HG03571 (cell line): ENCODE data around the gene CDK12.

Experiments
- ATAC-seq: cut with Tn5 transposase; IDR thresholded peaks from one replicate; pipeline ENCODE4 v1.9.1; 2021; ENCODE audit not compliant: unreplicated experiment

The CDK12 gene

DNA sequence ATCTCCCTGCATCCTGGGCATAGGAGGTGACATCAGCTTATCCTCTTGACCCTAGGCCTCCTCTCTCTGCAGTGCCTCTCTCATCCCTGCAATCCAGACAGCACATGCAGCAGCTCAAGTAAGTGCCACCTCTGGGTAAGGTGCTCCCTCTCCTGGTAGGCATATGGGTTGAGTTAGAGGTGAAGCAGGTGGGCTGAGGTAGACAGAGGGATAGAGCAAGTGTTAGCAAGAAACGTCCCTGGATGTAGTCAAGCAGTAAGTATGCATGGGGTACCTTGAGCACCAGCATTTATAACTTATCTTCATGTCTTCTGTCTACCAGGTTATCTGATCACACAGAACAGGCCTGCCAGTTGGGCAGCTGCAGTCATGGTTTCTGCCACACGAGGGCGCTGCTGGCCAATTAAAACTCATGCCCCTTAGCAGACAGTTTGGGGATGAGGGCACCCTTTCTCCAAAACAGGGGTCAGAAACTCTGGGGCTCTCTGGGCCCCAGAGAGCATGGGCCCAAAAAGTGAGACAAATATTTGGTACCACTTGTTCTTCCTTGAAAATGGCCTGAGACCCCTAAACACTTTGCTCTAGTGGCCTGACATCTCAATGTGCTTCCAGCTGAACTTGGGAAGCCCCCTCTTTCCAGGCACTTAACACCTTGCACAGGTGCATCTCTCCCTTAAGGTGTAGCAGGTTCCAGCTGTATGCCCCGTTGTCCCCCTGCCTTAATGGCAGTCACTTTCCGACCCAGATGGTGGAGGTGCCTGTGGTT is 86.6 kb downstream of the CDK12 start:
- ATAC-seq = no peak

DNA sequence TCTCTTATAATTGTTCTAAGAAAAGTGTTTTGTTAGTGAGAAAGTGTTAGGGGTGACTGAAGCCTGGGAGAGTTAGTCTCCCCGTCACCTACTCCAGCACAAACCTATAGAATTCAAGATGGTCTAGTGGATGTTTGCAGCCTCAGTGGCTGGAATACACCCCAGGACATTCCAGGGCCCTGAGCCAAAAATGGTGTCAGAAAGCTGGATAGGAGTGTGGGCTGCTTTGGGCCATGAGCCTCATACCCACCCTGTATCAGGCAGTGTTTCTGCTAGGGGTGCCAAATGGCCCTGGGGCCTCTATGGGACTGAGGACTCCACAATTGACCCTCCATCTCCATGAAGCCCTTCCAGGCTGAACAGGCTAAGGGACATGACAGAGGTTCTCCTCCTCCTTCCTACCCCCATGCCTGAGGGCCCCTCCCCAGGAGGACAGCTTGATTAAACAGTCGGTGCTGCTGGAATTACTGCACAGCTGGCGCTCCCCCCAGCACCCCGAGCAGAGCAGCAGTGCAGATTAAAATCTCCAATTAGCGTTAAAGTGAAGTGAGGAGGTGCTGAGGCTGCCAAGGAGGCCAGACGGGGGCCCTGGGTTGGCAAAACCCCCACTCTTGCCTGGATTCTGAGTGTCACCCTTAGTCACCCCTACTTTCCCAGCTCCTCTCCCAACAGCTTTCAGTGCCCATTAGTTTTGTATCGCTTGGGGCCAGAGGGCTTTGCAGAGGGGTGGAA is 87.4 kb downstream of the CDK12 start:
- no peak for ATAC-seq

DNA sequence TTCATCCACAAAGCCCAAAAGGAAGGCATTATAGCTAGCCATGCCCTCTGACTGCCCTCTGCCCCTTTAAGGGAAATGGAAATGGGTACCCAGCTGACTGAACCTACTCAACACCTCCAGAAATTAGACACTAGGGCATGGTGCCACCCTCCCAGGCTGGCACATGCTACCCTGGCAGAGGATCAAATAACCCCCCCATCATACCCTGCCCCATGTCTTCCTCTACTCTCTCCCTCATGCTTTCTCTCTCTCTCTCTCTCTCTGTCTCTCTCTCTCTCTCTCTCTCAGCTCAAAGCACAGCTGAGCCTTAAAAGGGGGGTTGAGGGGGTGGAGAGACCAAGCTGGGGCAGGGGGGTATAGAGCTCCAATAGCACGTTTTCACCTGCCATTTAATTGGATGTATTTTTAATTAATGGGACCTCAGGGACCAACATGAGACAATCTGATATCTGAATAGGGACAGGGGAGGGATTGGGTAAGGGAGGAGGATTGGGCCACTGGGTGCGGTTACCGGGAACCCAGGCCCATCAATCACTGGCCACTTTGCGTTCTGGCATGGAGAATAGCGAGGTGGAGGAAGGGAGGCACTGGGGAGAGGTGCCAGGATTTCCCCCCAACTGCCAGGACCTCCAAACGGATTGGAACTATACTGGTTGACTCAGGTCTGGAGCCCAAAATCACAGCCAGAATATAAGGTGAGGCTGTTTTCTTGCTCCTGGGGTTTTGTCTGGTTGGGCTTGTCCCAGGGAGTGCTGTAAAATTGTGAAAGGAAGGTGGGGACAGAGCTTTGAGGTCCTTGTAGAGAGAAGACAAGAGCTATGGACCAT is 88.7 kb downstream of the CDK12 start:
- no peak for ATAC-seq

DNA sequence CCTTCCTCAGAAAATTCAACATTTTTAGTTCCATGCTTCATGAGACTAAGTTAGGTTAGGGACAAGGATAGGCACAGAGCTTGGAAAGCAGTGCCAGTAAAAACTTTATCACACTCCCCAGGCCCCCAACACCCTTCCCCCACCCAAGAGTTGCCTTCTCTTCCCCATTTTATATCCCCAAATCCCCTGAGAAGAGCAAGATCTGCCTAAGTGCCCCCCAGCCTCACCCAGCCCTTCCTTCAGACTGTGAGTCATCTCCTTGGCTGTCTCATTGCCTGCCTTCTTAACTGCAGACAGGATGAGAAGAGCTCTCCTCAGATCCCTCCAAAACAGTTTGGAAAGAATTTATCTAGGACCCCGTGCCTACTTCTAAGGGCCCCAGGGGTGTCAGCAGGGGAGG is 90.6 kb downstream of the CDK12 start:
- no peak for ATAC-seq

DNA sequence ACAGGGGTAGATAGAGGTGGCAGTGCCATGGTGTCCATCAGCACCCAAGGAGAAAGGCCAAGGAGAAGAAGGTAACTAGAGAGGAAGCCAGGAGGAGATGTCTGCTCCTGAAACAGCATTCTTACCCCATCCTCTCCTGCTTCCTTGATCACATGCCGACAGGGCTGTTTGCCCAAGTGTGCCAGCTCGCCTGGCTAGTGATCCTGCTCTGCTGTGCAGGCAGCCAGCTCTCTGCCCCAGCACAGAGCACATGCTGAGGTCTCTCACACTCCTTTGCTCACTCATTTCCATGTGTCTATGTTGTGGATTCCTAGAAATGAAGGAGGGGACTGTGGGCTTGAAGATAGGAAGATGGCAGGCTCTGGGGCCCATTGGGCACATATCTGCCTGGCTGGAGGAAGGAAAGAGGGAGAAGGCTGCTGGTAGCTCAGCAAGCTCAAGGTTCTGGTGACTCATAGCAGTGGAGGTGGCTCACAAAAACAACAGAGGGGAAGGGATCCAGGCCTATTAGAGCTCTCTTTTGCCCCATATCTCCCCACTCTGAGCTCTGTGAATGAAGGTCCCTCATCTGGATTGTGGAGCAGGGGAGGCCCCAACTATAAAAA is 92.2 kb downstream of the CDK12 start:
- no peak for ATAC-seq

DNA sequence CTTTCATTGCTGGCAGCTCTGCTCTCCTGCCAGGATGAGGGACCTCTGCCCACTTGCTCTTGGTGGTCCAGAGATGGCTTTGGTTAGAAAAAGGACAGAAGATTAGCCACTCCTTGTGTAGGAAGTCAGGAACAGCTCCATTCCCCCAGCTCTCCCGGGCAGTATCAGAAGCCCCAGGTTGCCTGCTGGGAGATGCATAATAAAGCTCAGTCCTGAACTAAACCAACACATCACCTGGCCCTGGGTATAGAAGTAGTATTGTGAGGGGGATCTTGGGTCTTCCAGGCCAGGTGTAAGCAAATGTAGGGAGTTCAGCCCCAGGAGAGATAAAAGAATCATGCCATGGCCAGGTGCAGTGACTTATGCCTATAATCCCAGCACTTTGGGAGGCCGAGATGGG is 94.1 kb downstream of the CDK12 start:
- no peak for ATAC-seq

DNA sequence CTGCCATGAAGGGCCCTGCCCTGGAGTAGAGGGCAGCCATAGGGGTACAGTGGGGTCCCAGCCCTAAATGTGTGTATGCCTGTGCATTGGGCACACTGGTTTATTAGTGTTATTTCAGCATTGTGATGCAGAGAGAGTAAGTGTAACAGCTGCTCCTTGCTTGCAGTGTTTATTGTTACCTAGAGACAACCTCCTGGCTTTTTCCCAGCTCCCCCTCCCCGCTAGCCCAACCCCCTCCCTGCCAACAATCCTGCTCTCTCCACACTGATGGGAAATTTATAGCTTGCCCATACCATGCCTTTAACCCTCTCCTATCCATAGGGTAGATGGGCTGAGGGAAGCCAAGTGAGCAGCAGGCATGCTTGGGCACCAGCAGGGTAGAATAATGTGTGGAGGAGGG is 95.1 kb downstream of the CDK12 start:
- no peak for ATAC-seq

DNA sequence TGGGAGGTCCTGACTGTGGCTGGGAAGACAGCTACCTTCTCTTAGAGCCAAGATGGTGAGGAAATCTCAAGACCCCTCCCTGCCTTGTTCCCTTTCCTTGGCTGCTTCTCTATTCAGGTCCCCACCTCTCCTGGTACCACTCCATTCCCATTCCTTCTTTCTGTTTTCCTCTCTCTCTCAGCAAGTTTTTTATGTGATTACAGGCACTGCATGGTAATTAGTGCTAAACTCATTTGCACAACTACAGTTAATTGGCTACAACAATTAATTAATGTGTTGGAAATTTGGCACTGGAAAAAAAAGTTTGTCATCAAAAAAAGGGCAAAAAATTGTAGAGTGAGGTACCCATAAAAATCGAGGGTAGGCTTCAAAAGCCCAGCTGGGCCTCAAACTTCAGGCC is 101.1 kb downstream of the CDK12 start:
- ATAC-seq = no peak

DNA sequence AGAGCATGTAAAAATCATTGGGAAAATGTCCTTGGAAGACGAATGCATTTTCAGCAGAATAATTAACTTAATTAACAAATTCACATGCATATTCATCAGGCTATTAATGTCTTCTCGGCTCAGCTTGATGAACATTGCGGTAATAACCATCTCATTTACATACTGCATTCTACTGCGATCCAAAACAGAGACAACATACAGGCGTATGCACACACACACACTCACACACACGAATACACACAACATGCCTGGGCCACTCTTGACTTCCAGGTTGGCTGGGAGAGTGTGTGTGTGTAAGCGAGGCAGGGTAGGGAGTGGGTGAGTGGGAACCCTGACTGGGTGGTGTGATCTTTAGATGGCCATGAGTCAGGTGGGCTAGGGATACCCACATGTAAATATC is 101.7 kb downstream of the CDK12 start:
- no peak for ATAC-seq

DNA sequence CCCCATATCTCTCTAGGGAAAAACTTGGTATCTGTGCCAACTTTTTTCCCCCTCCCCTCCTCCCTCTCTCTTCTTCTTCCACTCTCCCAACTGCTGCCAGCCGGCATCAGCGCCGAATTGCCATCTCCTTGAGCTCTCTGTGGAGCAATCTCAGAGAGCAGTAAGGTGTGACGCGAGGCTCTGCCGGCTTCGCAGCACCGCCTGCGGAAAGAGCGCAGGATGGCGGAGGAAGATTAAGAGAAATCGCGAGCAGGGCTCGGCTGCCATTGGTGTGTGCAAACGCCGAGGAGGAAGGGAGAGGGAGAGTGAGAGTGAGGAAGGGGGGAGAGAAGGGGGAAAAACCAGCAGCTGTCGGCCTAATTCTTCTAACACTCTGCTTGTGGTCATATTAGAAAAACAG is 102.2 kb downstream of the CDK12 start:
- ATAC-seq = no peak

DNA sequence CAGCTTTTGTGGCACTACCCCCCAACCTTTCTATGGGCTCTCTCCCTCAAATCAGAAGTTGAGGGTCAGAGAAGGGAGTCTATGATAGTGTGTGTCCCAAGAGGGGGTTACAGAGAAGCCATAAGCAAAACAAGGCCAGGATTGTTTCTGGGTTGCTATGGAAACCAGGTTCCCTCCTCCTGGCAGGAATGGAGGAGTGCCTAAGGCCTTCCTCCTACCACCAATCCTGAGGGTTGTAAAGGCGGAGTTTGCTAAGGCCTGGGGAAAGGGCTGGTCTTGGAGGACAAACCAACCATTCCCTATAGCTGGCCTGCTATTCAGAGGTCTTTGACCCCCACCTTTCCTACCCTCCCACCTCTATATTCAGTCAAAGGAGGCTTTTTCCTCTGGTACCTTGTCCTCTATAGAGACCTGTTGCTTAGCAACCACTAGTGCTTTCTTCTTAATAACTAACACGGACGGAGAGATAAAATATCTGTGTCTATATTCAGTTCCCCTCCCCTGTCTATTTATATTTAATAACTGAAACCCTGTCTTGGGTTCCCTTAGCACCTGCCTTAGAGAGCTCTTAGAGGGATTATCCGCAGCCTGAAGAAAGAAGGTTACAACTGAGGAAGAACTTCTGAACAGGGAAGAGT is 103.0 kb downstream of the CDK12 start:
- ATAC-seq = no peak

DNA sequence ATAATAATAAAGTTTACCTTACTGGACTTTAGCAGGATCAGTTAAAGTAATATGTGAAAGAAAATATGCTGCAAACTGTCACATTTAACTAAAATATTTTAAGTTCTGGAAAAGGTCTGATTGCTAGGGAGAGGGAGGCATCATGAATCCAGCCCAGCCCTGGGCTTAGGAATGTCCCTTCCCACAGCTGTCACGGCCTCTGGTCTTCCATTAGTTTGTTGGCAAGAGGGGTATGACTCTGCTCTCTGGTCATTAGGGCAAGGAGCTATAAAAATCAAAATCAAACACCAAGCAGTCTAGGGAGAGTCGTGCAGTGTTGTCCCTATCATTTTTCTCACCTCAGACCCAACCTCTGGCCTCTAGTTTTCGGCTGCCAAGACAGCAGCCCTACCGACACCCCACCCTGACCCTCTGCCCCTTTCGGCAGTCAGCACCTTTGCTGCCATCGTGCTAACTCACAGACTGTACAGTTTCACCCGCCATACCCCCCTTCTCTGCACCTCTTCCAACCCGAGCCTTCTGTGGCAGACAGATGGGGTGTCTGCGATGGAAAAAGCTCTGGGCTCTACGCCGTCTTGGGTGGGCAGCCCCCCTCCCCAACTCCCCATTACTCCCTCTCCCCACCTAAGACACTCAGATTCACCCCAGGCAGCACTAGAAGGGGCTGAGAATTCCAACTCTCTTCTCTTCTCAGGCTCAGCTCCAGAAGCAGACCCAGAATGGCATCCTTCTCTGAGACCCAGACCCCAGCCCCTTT is 105.0 kb downstream of the CDK12 start:
- ATAC-seq = no peak

DNA sequence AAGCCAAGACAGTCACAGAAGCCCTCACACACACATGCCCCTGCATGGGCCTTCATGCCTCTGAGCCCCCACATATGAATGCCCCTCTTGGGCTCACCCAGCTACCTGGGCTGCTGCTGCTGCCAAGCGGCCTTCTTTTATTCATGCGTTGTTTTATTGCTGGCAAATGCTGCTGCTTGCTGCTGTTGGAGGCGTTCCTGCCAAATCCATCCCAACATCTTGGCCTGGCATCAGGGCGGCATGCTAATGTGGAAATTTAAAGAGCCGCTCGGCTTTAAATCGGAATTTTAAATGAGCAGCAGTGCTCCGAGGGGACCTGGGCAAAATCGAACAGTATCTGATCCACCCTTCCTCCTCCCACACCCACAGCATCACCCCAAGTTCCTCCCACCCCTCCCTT is 107.4 kb downstream of the CDK12 start:
- ATAC-seq = no peak

DNA sequence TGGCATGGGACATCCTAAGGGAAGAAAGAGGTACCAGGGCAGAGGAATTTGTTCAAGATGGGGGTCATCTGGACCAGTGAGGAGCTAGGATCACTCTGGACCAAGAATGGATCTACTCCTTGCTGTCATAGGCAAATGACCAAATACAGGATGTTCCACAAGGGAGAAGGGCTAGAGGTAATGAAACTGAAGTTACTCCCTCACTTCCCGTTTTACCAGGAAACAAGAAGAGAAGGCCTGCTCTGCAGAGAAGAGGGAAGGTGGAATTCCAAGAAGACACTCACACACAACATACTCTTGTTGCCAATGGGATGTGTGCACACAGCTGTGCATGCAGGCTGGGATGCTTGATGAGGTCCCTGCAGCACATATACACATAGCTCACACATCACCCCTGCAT is 107.8 kb downstream of the CDK12 start:
- no peak for ATAC-seq

DNA sequence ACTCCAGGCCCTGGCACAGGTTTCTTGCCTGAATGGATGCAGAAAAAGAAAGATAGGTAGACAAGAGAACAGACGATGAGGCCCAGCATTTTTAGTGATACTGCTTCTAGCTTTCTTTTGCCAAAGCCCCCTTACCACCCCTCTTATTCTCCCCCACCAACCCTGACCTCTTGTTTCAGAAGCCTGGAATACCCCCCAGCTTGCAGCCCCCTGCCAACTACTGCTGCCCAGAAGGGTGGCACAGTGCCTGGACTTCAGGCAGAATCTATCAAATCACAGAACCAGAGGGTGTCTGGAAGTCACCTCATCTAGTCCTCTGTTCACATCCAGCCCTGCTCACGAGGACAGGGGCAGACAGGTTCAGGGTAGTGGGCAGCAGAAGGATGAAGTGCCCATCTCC is 110.8 kb downstream of the CDK12 start:
- no peak for ATAC-seq

DNA sequence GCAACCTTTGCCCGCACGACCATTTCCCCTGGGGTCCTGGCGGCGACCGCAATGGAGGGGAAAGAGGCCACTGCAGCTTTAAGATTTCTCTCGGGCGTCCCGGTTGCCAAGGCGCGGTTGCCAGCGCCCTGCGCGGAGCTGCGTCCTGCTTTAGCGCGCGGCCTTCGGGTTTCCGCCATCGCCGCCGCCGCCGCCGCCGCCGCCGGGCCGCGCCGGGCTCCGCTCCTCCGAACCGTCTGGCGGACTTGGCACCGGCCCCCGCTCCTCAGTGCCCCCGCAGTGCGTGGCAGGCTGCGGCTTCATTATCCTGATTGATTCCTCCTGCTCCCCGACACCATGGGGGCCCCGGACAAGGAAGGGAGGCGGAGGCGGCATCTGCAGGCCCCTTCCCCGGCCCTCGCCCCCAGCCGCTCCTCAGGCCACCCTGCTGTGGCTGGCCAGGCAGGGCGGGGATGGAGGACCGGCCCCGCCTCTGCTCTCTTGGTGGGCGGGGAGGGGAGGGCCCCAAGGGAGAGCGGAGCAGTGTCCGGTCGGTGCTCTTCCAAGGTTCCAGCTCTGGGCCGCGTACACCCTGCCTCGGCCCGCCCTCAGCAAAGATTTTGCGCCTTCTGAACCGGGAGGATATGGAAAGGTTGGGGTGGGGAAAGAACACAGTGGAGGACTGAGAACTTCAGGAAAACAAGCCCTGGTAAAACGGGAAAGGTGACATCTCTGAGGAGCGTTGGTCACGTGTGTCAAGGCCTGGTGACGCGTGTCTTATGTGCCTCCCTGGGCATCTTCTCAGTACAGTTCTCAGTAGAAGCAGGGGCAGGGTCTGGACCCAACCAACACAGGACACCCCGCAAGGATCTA is 112.4 kb downstream of the CDK12 start:
- no peak for ATAC-seq

DNA sequence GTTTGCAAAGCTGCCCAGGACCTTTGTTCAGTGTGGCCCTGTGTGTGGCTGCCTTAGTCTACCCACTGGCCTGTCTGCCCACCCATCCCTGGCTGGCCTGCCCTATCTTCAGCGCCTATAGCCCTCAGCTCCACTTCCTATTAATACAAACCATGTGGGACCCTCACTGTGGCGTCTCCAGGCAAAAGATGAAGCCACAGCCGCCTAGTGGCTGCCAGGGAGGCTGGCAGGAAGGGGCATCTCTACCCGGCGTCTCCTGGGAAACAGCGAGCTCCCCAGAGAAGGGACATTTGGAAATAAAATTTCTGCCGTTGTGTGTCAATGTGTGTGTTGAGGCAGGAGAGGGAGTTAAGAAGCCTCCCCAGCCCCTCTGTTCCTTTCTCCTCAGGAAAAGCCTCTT is 114.9 kb downstream of the CDK12 start:
- ATAC-seq = no peak

DNA sequence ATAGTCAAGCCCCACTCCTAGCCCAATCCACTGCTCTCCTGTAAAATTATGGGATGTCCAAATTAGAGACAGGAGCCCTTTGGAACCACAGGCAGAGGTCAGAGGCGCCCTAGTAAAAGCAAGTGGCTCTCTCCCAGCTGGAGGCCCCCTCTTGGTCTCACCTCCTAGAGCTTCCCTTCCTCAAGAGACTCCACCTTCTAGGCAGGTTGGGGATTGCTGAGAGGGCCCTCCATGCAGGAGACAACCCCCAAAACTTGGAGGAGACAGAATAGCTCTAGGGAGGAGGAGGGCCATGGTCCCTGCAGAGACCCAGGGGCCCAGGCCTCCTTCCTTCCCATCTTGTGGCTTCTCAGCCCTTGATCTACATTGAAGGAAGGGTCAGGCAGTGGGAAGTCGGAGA is 117.0 kb downstream of the CDK12 start:
- ATAC-seq = no peak

DNA sequence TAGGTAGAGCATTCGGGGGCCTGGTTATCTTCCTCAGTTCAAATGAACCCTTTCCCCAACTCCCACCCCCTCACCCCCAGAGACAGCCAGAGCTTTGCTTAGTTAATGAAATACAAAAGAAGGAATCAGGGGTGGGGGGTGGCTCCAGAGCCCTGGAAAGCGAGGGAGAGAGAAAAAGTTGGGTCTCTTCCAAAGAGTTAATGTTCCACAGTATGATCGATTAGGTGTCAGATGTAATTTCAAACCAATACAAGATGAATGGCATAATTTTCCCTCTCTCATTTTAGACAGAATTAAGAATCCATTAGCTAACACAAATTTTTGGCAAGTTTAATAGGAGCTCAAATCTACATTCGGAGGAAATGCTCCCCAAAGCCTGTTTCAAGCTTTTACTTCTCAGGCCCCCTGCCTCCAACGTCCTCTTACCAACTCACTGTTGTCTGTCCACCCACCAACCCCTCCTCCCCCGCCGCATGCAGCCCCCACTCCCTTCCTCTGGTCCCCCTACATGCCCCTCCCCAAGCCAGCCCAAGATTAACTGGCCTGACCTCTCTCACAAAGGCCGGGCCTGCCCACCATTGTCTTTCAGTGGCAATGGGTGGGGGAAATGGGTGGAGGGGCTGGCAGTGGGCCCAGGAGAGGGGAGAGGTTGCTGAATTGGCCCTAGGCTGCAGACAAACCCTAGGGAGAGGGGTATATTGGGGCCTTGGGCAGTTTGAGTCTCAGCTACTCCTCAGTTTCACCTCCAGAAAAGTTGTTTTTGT is 118.2 kb downstream of the CDK12 start:
- ATAC-seq = no peak
